ENCODE data around the gene IFITM2. TPM values are rescaled to one million over a fixed set of nuclear protein-coding genes. Genes with fewer than 3 reads are reported as not detected.

IFITM2 gene
- total and polyA plus RNA-seq, 2 donors (not counting 1 experiment from before 2014, with no cell fraction given), result 72.1 to 451 TPM

- no peaks in the 10 kb centered on the region for H3K27me3 ChIP-seq (replicated peaks in 1 of 4; ENCODE audit: control extremely low read depth in 1 of 4, control insufficient read depth in 3 of 4, insufficient read depth in 4 of 4, low read length in 3 of 4)
- intact Hi-C loops (cut with micrococcal nuclease), result no loop called here
- Mint-ChIP-seq H3K27me3 (no peaks in the 10 kb centered on the region), H3K4me1 (peaks cover 25% of the 10 kb centered on the region), H3K27ac (no peak overlapping the region), H3K4me3 (no peak overlapping the region), H3K9me3 (ENCODE audit: insufficient read depth) (no peaks in the 10 kb centered on the region)
- no peak for DNase-seq
- 94% methylated on average over 5 of the region's 11 CpGs for WGBS (ENCODE audit: insufficient coverage)
- POLR2A ChIA-PET, result no interaction called here
- H2AFZ ChIP-seq (ENCODE audit: insufficient read depth, low read depth, low read length, poor library complexity, severe bottlenecking), result no peak overlapping the region
- CTCF ChIA-PET, result interaction anchor here (1.1 to 1.2 kb wide), 2 partner anchors 10 to 94 kb away, joined by 3 read pairs; no protein-coding TSS in a partner anchor
- TF ChIP-seq EZH2 (IDR thresholded peaks at IDR 0.05; ENCODE audit: borderline replicate concordance, insufficient read depth, low read depth, low read length, poor library complexity, severe bottlenecking), result no peak
- no peak for TF ChIP-seq CTCF (IDR thresholded peaks at IDR 0.05)
- no peaks in the 10 kb centered on the region for H4K20me1 ChIP-seq (ENCODE audit: control insufficient read depth, insufficient read depth, low read length, poor library complexity, severe bottlenecking)
- no peak overlapping the region for H3K4me2 ChIP-seq (replicated peaks; ENCODE audit: low read depth, low read length, poor library complexity, severe bottlenecking)
- no peak overlapping the region for H3K9ac ChIP-seq (ENCODE audit: low read length)
- no peak overlapping the region for H3K4me3 ChIP-seq (ENCODE audit: control extremely low read depth in 1 of 5, extremely low read depth in 1 of 5, insufficient read depth in 1 of 5, low read depth in 2 of 5, low read length in 4 of 5)
- ATAC-seq (ENCODE audit: low read depth), result no peak
- H3K36me3 ChIP-seq (replicated peaks in 1 of 2; ENCODE audit: control extremely low read depth in 1 of 2, control insufficient read depth in 1 of 2, extremely low read depth in 1 of 2, insufficient read depth in 2 of 2, low read length in 1 of 2), result no peaks in the 10 kb centered on the region
- H3K79me2 ChIP-seq (ENCODE audit: control insufficient read depth, insufficient read depth, low read length), result no peaks in the 10 kb centered on the region
- H3K27ac ChIP-seq (ENCODE audit: low read length in 2 of 2), result no peak overlapping the region
- peaks cover 19 to 25% of the 10 kb centered on the region in 2 donors for H3K4me1 ChIP-seq (ENCODE audit: control insufficient read depth in 2 of 2, insufficient read depth in 2 of 2, low read length in 2 of 2)
- peaks cover 0 to 8% (median 0%) of the 10 kb centered on the region in 3 donors for H3K9me3 ChIP-seq (ENCODE audit: control extremely low read depth in 1 of 3, control insufficient read depth in 2 of 3, insufficient read depth in 1 of 3, low read length in 2 of 3)
Observed at GRCh38 chr11:344836-345578, 37.4 kb downstream of the IFITM2 start.

- 97% methylated on average over 3 of the region's 3 CpGs for WGBS (ENCODE audit: insufficient coverage)
- intact Hi-C loops (cut with micrococcal nuclease), result no loop called here
- no peak overlapping the region for H3K9ac ChIP-seq (ENCODE audit: low read length)
- H3K36me3 ChIP-seq (replicated peaks in 1 of 2; ENCODE audit: control extremely low read depth in 1 of 2, control insufficient read depth in 1 of 2, extremely low read depth in 1 of 2, insufficient read depth in 2 of 2, low read length in 1 of 2), result no peaks in the 10 kb centered on the region
- TF ChIP-seq EZH2 (IDR thresholded peaks at IDR 0.05; ENCODE audit: borderline replicate concordance, insufficient read depth, low read depth, low read length, poor library complexity, severe bottlenecking) (no peak), CTCF (IDR thresholded peaks at IDR 0.05) (no peak)
- no peak overlapping the region for H3K4me2 ChIP-seq (replicated peaks; ENCODE audit: low read depth, low read length, poor library complexity, severe bottlenecking)
- ChIA-PET POLR2A (interaction anchor here (0.7 kb wide), 1 partner anchor 24 kb away, joined by 7 read pairs; no protein-coding TSS in a partner anchor), CTCF (no interaction called here)
- DNase-seq (no peak), ATAC-seq (ENCODE audit: low read depth) (no peak)
- H3K9me3 ChIP-seq (ENCODE audit: control extremely low read depth in 1 of 3, control insufficient read depth in 2 of 3, insufficient read depth in 1 of 3, low read length in 2 of 3), result peaks cover 0 to 5% (median 0%) of the 10 kb centered on the region in 3 donors
- H2AFZ ChIP-seq (ENCODE audit: insufficient read depth, low read depth, low read length, poor library complexity, severe bottlenecking), result no peak overlapping the region
- Mint-ChIP-seq H3K27ac (no peak overlapping the region), H3K9me3 (ENCODE audit: insufficient read depth) (no peaks in the 10 kb centered on the region), H3K27me3 (no peaks in the 10 kb centered on the region), H3K4me1 (peaks cover 20% of the 10 kb centered on the region), H3K4me3 (no peak overlapping the region)
- peaks cover 15 to 23% of the 10 kb centered on the region in 2 donors for H3K4me1 ChIP-seq (ENCODE audit: control insufficient read depth in 2 of 2, insufficient read depth in 2 of 2, low read length in 2 of 2)
- H3K79me2 ChIP-seq (ENCODE audit: control insufficient read depth, insufficient read depth, low read length), result no peaks in the 10 kb centered on the region
- H3K4me3 ChIP-seq (ENCODE audit: control extremely low read depth in 1 of 5, extremely low read depth in 1 of 5, insufficient read depth in 1 of 5, low read depth in 2 of 5, low read length in 4 of 5), result no peak overlapping the region
- H4K20me1 ChIP-seq (ENCODE audit: control insufficient read depth, insufficient read depth, low read length, poor library complexity, severe bottlenecking), result no peaks in the 10 kb centered on the region
- H3K27ac ChIP-seq (ENCODE audit: low read length in 2 of 2), result no peak overlapping the region
- no peaks in the 10 kb centered on the region for H3K27me3 ChIP-seq (replicated peaks in 1 of 4; ENCODE audit: control extremely low read depth in 1 of 4, control insufficient read depth in 3 of 4, insufficient read depth in 4 of 4, low read length in 3 of 4)
Observed at GRCh38 chr11:346529-346928, 38.9 kb downstream of the IFITM2 start.

Measured in B cell (primary cell).